Liver (tissue), 3 donors: Measurements from ENCODE around the gene ZNF831.

ENCODE experiments used
- EGR1 ChIP-seq, 2 donors: IDR thresholded peaks; 2 replicates each; pipeline ENCODE4 v1.6.1; 2016 to 2018; ENCODE audit warnings: antibody characterized with exemption in 2 of 2, low read depth in 2 of 2
- FOXA1 ChIP-seq: IDR thresholded peaks from 2 replicates; pipeline ENCODE4 v1.6.1; 2016; ENCODE audit warnings: antibody characterized with exemption
- RAD21 ChIP-seq, 2 donors: IDR thresholded peaks; 2 replicates each; pipeline ENCODE4 v1.6.1; 2016; ENCODE audit warnings: antibody characterized with exemption in 2 of 2, mild to moderate bottlenecking in 2 of 2
- YY1 ChIP-seq: IDR thresholded peaks from 2 replicates; pipeline ENCODE4 v1.6.1; 2016; ENCODE audit warnings: antibody characterized with exemption, mild to moderate bottlenecking
- TF ChIP-seq, protein P1 (sequence below): IDR thresholded peaks from 2 replicates; pipeline ENCODE4 v1.6.1; 2016; ENCODE audit warnings: antibody characterized with exemption
- TF ChIP-seq, protein P2 (sequence below): fragments of 150-350 bp; IDR thresholded peaks from 2 replicates; pipeline ENCODE4 v1.5.1; 2017; ENCODE audit warnings: improper control_type of control experiment, low read depth, low read length; ENCODE audit not compliant: missing input control
- TF ChIP-seq, protein P3 (sequence below): IDR thresholded peaks from 2 replicates; pipeline ENCODE4 v1.6.1; 2016; ENCODE audit warnings: antibody characterized with exemption
- donor health status: healthy.
- donor health status: healthy.

DNA sequence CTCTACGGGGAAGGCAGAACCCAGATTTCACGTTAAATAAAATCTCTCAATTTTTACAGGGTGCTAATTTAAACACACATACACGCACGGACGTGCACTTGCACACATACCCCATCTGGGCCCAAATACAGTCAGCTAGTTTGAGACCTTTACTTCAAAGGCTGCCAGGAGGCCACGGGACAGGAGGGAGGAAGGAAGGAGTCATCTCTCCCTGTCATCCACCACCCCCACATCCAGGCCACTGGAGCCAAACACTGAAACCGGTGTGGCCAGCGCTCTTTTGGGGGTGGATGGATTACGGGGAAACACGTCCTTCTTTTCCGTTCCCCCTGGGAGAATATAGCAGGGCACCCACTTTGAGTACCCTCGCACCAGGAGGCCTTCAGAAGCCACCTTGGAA lies 60.1 kb downstream of the ZNF831 start:
- no peak for TF ChIP-seq YY1
- no peak for TF ChIP-seq EGR1 (IDR thresholded peaks at IDR 0.05; ENCODE audit: low read depth in 2 of 2)
- no peak for TF ChIP-seq FOXA1
- TF ChIP-seq, protein P1, sequence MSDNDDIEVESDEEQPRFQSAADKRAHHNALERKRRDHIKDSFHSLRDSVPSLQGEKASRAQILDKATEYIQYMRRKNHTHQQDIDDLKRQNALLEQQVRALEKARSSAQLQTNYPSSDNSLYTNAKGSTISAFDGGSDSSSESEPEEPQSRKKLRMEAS, result no peak
- TF ChIP-seq, protein P2, sequence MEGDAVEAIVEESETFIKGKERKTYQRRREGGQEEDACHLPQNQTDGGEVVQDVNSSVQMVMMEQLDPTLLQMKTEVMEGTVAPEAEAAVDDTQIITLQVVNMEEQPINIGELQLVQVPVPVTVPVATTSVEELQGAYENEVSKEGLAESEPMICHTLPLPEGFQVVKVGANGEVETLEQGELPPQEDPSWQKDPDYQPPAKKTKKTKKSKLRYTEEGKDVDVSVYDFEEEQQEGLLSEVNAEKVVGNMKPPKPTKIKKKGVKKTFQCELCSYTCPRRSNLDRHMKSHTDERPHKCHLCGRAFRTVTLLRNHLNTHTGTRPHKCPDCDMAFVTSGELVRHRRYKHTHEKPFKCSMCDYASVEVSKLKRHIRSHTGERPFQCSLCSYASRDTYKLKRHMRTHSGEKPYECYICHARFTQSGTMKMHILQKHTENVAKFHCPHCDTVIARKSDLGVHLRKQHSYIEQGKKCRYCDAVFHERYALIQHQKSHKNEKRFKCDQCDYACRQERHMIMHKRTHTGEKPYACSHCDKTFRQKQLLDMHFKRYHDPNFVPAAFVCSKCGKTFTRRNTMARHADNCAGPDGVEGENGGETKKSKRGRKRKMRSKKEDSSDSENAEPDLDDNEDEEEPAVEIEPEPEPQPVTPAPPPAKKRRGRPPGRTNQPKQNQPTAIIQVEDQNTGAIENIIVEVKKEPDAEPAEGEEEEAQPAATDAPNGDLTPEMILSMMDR, result no peak
- no peak for TF ChIP-seq RAD21 (IDR thresholded peaks at IDR 0.05)
- TF ChIP-seq, protein P3, sequence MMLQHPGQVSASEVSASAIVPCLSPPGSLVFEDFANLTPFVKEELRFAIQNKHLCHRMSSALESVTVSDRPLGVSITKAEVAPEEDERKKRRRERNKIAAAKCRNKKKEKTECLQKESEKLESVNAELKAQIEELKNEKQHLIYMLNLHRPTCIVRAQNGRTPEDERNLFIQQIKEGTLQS, result no peak
